Upper lobe of right lung (tissue), 1 donor: ENCODE measurements around the gene CNGA2. TPM values are rescaled to one million over a fixed set of nuclear protein-coding genes. Genes with fewer than 3 reads are reported as not detected.

ENCODE experiments used
- ATAC-seq: fragments of 200-7000 bp; cut with Tn5 transposase; one replicate; pipeline ENCODE4 v1.9.1; 2020; ENCODE audit warnings: mild to moderate bottlenecking, moderate library complexity
- DNase-seq: peaks from one replicate; pipeline ENCODE4 v3.0.0-alpha.2; 2020
- H3K27ac ChIP-seq: fragments of 200-600 bp; one replicate; pipeline ENCODE4 v1.8.0; 2022
- H3K27me3 ChIP-seq: fragments of 200-600 bp; one replicate; pipeline ENCODE4 v1.8.0; 2022; ENCODE audit warnings: mild to moderate bottlenecking
- H3K36me3 ChIP-seq: fragments of 200-600 bp; one replicate; pipeline ENCODE4 v1.8.0; 2022
- H3K4me1 ChIP-seq: fragments of 200-600 bp; one replicate; pipeline ENCODE4 v1.8.0; 2022
- H3K4me3 ChIP-seq: fragments of 200-600 bp; one replicate; pipeline ENCODE4 v1.8.0; 2022; ENCODE audit warnings: mild to moderate bottlenecking
- H3K9me3 ChIP-seq: fragments of 200-600 bp; one replicate; pipeline ENCODE4 v1.8.0; 2022
- CTCF ChIP-seq: fragments of 200-600 bp; IDR thresholded peaks from one replicate; pipeline ENCODE4 v1.8.0; 2022; ENCODE audit warnings: antibody characterized with exemption
- intact Hi-C: fragments of 100-400 bp; cut with DNase I; formaldehyde crosslinking; loops from one replicate; pipeline ENCODE4 v1.11.0; 2022
- total RNA-seq: library from RNA; stranded (reverse); fragmentation: NEBNext Ultra II Directional; extraction: Animal tissue kit (Norgen Biotek cat#: 25700); gene quantifications from one replicate; pipeline ENCODE4 v1.2.1, GENCODE V29; 2021
- donor health status: DM: no; HTN: yes; CAD: no; lungs with severe emphysema.

CNGA2 gene
- total RNA-seq, 1 donor from 2014 or later, result not detected

- Histone ChIP-seq H3K4me1 (no peaks in the 10 kb centered on the region), H3K36me3 (no peaks in the 10 kb centered on the region), H3K4me3 (no peak overlapping the region), H3K27me3 (no peaks in the 10 kb centered on the region), H3K9me3 (no peaks in the 10 kb centered on the region), H3K27ac (no peak overlapping the region)
- DNase-seq (no peak), ATAC-seq (no peak)
- intact Hi-C loops, result no loop called here
- TF ChIP-seq CTCF, result no peak
Observed at GRCh38 chrX:151700581-151700980, 34.0 kb upstream of the CNGA2 start.

DNA sequence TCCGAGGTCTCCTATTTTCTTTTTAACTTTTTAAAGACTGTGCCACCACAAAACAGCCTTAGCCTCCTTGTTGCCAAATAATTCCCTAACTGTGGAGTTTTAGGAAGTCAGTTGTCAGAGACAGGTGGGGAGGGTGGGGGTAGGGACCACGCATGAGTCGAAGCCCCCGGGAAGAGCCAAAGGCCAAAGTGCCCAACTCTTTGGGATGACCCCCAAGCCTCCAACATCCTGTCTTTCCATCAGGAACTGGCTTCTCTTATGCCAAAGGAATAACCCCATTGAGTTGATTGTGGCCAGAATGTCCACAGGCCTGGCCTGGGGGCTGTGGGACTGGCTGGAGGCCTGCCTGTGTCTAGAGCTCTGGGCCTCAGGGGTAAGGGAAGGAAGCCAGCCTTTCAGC, 33.5 kb upstream of the CNGA2 start:
- DNase-seq (no peak), ATAC-seq (no peak)
- intact Hi-C loops, result no loop called here
- Histone ChIP-seq H3K9me3 (no peaks in the 10 kb centered on the region), H3K4me3 (no peak overlapping the region), H3K36me3 (no peaks in the 10 kb centered on the region), H3K27me3 (no peaks in the 10 kb centered on the region), H3K4me1 (no peaks in the 10 kb centered on the region), H3K27ac (no peak overlapping the region)
- no peak for TF ChIP-seq CTCF

- Histone ChIP-seq H3K9me3 (no peaks in the 10 kb centered on the region), H3K4me3 (no peak overlapping the region), H3K36me3 (no peaks in the 10 kb centered on the region), H3K27ac (no peak overlapping the region), H3K4me1 (no peaks in the 10 kb centered on the region), H3K27me3 (no peaks in the 10 kb centered on the region)
- no peak for ATAC-seq
- intact Hi-C loops, result no loop called here
- no peak for DNase-seq
- TF ChIP-seq CTCF, result no peak
Observed at GRCh38 chrX:151701531-151701930, 33.0 kb upstream of the CNGA2 start.

GRCh38 chrX:151702026-151702714, 32.4 kb upstream of the CNGA2 start:
- Histone ChIP-seq H3K9me3 (no peaks in the 10 kb centered on the region), H3K27me3 (no peaks in the 10 kb centered on the region), H3K27ac (no peak overlapping the region), H3K4me1 (no peaks in the 10 kb centered on the region), H3K36me3 (no peaks in the 10 kb centered on the region), H3K4me3 (no peak overlapping the region)
- intact Hi-C loops, result no loop called here
- ATAC-seq, result no peak
- TF ChIP-seq CTCF, result no peak
- no peak for DNase-seq

DNA sequence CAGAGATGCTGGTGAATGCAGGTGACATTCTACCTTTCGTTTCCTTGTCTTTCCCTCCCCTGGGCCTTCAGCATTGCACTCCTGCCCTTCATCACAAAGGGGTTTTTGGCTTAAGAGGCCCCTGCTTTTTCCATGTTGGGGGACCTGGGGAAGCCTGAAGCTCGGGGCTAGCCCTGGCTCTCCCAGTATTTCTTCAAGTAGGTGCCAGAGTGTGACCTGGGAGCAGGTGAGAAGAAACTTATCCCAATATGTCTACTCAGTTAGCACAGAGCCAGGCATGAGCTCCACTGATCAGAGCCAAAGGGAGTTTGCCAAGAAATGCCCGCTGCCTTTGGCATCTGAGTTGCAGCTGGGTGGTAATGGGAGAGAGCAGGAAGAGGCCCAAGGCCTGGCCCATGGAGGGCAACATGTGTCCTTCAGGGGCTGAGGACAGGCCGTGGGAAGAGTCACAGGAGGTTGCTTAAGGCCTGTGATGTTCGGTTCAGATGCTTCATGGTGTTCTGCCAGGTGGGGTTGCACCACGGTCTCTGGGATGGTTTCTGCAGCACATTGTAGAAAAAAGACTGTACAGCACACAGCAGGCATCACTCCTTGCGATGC, 31.7 kb upstream of the CNGA2 start:
- DNase-seq (no peak), ATAC-seq (no peak)
- no peak for TF ChIP-seq CTCF
- Histone ChIP-seq H3K36me3 (no peaks in the 10 kb centered on the region), H3K9me3 (no peaks in the 10 kb centered on the region), H3K4me1 (no peaks in the 10 kb centered on the region), H3K27ac (no peak overlapping the region), H3K4me3 (no peak overlapping the region), H3K27me3 (no peaks in the 10 kb centered on the region)
- intact Hi-C loops, result no loop called here
